ENCODE results near the gene S1PR5.

DNA sequence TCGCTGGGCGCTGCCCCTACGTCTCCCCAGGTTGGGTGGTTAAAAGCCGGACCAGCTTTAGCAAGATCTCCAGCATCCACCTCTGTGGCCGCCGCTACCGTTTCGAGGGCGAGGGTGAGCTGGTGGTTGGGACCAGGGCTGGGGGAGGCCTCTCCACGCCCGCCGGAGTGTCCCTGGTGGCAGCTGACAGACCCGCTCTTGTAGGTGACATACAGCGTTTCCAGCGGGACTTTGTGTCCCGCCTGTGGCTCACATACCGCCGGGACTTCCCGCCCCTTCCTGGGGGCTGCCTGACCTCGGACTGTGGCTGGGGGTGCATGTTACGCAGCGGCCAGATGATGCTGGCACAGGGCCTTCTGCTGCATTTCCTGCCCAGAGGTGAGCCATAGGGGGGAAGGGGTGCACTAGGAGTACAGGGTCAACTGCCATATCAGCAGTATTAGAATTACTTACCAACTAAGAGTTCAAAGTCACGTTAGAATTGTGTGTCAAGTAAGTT, 27.6 kb upstream of the S1PR5 start:
- TF ChIP-seq CTCF (IDR thresholded peaks at IDR 0.05) = no peak
- no peak for TF ChIP-seq POLR2A (IDR thresholded peaks at IDR 0.05)

Measured in uterus (tissue), 2 donors.